Suprapubic skin (tissue), 4 donors: ENCODE results near the gene ST6GALNAC1.
A peak's percentile ranks its signal among the peaks of the same experiment; 100 is the strongest.

Experiments
- CTCF ChIP-seq, 2 donors: fragments of 200-600 bp in 1 of 2; fragments of 450-650 bp in 1 of 2; sonication (generic) in 1 of 2; IDR thresholded peaks; one replicate each; pipeline ENCODE4 v1.5.1; 2016 to 2019; ENCODE audit warnings: antibody characterized with exemption in 2 of 2, mild to moderate bottlenecking in 1 of 2, moderate library complexity in 1 of 2
- EP300 ChIP-seq: sonication (generic); formaldehyde crosslinking; IDR thresholded peaks from one replicate; pipeline ENCODE4 v1.6.1; 2017; ENCODE audit warnings: antibody characterized with exemption
- POLR2A ChIP-seq, 2 donors: fragments of 450-650 bp; IDR thresholded peaks; one replicate each; pipeline ENCODE4 v1.6.1; 2017; ENCODE audit warnings: antibody characterized with exemption in 2 of 2, mild to moderate bottlenecking in 2 of 2, moderate library complexity in 2 of 2
- POLR2AphosphoS5 ChIP-seq, 3 donors: sonication (generic); formaldehyde crosslinking; IDR thresholded peaks; one replicate each; pipeline ENCODE4 v1.6.1; 2017; ENCODE audit warnings: antibody characterized with exemption in 3 of 3

GRCh38 chr17:76586741-76587487 lies 56.6 kb downstream of the ST6GALNAC1 start:
- no peak for TF ChIP-seq EP300
- TF ChIP-seq CTCF (IDR thresholded peaks at IDR 0.05), result no peak
- TF ChIP-seq POLR2A (IDR thresholded peaks at IDR 0.05), result no peak
- peak in 1 of 3 donors; percentile 8 for TF ChIP-seq POLR2AphosphoS5 (IDR thresholded peaks at IDR 0.05)
